ENCODE data around the gene CLEC14A. TPM values are rescaled to one million over a fixed set of nuclear protein-coding genes. Genes with fewer than 3 reads are reported as not detected.

The CLEC14A gene, protein sequence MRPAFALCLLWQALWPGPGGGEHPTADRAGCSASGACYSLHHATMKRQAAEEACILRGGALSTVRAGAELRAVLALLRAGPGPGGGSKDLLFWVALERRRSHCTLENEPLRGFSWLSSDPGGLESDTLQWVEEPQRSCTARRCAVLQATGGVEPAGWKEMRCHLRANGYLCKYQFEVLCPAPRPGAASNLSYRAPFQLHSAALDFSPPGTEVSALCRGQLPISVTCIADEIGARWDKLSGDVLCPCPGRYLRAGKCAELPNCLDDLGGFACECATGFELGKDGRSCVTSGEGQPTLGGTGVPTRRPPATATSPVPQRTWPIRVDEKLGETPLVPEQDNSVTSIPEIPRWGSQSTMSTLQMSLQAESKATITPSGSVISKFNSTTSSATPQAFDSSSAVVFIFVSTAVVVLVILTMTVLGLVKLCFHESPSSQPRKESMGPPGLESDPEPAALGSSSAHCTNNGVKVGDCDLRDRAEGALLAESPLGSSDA
- total RNA-seq, result under 1 TPM in 1 of 3 donors, not detected in 2; 0.10 TPM

DNA sequence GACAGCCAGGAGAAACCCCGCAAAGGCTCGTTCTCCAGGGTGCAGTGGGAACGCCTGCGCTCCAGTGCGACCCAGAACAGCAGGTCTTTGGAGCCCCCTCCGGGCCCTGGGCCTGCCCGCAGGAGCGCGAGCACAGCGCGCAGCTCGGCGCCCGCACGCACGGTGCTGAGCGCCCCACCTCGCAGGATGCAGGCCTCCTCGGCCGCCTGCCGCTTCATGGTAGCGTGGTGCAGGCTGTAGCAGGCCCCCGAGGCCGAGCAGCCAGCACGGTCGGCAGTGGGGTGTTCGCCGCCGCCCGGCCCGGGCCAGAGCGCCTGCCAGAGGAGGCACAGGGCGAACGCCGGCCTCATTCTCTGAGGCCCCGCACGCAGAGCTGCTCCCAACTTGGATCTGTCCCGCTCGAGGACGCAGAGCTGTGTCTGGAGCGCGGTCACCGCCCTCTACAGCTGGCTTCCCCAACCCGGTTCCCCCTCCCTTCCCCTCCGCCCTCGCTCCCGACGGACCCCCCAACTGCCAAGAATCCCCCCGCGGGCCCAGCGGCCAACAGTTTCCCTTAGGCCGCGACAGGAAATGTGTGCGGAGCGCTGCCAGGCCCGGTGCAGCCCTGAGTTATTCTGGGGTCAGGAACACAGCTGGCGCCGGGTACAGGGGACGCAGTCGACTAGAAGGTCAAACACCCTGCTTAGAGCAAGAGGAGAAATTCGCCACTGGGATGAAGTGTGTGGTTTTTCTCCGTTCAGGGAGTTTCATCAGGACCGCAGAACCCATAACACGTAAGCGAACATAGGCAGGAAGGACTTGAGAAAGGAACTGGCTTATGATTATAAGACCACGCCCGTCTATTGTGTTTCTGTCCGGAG is at the start of gene CLEC14A:
Gene CLEC14A, minus strand, starts transcription at position 421 of the 860 bp plus-strand sequence. Its CDS starts 71 bp downstream, at position 350.
- no peaks in the 10 kb centered on the region for H3K9me3 Mint-ChIP-seq
- H3K27me3 Mint-ChIP-seq (ENCODE audit: low read depth), result peaks cover 18% of the 10 kb centered on the region
- ATAC-seq, result peak; percentile 69 to 75
- peaks cover 9% of the 10 kb centered on the region for H3K4me1 Mint-ChIP-seq (ENCODE audit: low read depth)
- no peaks in the 10 kb centered on the region for H3K36me3 Mint-ChIP-seq (ENCODE audit: insufficient read depth)
- DNase-seq, result no peak
- peak within 1 kb of the TSS; percentile 64 for H3K4me3 Mint-ChIP-seq

DNA sequence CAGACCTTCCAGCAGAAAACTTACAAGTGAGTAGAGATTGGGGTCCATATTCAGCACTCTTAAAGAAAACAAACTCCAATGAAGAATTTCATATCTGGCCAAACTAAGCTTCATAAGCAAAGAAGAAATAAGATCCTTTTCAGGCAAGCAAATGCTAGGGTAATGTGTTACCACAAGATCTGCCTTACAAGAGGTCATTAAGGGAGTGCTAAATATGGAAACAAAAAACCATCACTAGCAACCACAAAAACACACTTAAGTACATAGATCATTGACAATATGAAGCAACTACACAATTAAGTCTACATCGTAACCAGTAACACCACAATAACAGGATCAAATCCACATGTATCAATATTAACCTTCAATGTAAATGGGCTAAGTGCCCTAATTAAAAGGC is 47.1 kb upstream of the CLEC14A start:
- Mint-ChIP-seq H3K27me3 (ENCODE audit: low read depth) (peaks cover 7% of the 10 kb centered on the region), H3K9me3 (no peaks in the 10 kb centered on the region), H3K4me3 (no peak overlapping the region), H3K4me1 (ENCODE audit: low read depth) (no peaks in the 10 kb centered on the region), H3K36me3 (ENCODE audit: insufficient read depth) (no peaks in the 10 kb centered on the region)
- ATAC-seq (no peak), DNase-seq (no peak)

DNA sequence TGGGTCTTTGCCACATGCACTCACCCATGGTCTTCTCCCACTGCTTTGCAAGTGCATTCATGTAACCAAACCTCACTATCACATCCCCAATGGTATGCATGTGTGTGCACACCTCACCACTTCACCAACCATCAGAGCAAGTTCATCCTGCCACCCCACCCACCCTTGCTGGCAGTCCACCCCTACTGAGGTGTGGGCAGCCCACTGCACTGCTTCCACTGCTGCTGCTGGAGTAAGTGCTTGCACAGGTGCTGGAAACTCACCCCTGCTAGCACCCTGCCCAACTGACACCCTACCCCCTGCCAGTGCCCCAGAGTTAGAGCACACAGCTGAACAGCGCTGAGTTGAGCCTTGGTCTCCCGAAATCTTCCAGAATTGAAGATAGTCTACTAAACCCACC is 46.1 kb upstream of the CLEC14A start:
- Mint-ChIP-seq H3K4me1 (ENCODE audit: low read depth) (no peaks in the 10 kb centered on the region), H3K36me3 (ENCODE audit: insufficient read depth) (no peaks in the 10 kb centered on the region), H3K9me3 (no peaks in the 10 kb centered on the region), H3K27me3 (ENCODE audit: low read depth) (peaks cover 7% of the 10 kb centered on the region), H3K4me3 (no peak overlapping the region)
- ATAC-seq, result no peak
- no peak for DNase-seq

DNA sequence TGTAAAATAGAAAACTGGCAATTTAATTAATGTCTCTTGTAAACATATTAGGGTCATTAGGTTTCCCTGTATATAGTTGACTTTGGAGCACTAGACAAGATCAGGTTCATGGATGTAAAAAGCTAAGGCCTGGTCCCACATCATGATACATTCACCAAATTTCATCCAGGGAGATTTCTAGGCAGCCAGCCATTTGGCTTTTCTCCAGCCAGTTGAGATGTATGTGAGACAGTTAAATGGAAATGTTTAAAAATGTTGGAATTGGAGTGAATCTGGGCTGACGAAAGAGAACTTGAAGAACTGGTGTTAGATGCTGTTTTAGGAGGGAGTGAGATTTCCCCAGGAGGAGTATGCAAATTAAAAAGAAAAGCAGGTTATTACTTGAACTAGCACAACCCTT is 41.8 kb upstream of the CLEC14A start:
- Mint-ChIP-seq H3K36me3 (ENCODE audit: insufficient read depth) (no peaks in the 10 kb centered on the region), H3K4me3 (no peak overlapping the region), H3K27me3 (ENCODE audit: low read depth) (peaks cover 10% of the 10 kb centered on the region), H3K4me1 (ENCODE audit: low read depth) (no peaks in the 10 kb centered on the region), H3K9me3 (no peaks in the 10 kb centered on the region)
- no peak for DNase-seq
- no peak for ATAC-seq

DNA sequence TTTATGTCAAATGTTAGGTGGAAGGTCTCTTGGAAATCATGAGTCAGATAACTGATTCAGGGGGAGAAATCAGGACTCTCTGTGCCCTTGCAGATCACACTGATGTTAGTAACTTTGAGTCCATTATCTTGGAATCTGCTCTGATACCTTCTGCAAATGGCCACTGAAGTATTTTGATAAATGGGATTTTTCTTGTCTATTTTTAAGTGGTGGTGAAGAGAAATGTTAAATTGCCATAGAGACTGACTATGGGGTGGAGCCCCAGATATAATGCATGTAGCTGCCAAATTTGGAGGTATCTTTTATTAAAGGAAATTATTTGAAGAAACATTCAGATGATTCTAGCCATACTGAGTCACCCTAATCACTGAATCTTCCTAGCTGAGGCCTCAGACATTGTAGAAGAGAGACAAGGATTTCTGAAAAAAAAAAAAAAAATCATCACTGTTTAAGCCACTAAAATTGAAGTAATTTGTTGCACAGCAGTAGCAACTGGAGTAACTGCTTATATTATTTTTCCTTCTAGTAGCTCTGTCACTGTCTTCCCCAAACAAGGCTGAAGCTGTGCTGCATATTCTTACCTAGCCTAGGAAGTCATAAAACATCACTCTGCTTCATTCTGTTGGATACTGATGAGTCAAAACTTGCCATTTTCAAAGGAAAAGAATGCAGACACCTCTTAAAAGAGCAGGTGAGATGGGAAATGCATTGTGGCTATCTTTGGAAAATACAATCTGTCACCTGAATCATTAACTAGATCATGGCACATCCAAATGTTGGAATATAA is 36.0 kb upstream of the CLEC14A start:
- Mint-ChIP-seq H3K4me1 (ENCODE audit: low read depth) (no peaks in the 10 kb centered on the region), H3K9me3 (no peaks in the 10 kb centered on the region), H3K4me3 (no peak overlapping the region), H3K36me3 (ENCODE audit: insufficient read depth) (no peaks in the 10 kb centered on the region), H3K27me3 (ENCODE audit: low read depth) (peaks cover 2% of the 10 kb centered on the region)
- ATAC-seq (no peak), DNase-seq (no peak)

DNA sequence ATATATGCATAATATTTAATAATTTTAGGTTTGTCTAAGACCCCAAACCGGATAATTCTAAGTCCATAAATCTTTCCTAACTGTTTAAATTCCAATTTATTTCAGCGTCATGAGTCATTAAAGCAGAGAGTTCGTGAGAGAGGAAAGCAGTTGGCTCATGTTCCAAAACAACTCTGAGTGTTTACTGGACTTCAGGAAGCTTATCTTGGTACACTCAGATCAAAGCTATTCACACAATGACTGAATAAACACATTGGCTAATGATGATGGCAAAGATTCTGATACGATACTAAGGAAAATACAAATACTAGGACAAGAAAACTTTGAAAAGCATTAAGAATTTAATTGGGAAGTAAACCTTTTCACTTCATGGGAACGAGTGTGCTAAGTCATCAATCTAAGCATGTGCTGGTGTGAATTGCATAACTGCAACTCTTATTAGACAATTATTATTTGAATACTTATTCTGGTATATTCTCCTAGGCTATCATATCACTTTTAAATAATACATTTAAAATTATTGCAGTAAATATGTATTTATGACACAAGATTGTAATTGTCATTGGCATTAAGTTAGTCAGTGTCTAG is 34.8 kb upstream of the CLEC14A start:
- Mint-ChIP-seq H3K4me3 (no peak overlapping the region), H3K27me3 (ENCODE audit: low read depth) (no peaks in the 10 kb centered on the region), H3K36me3 (ENCODE audit: insufficient read depth) (no peaks in the 10 kb centered on the region), H3K4me1 (ENCODE audit: low read depth) (no peaks in the 10 kb centered on the region), H3K9me3 (no peaks in the 10 kb centered on the region)
- ATAC-seq, result no peak
- DNase-seq, result no peak

DNA sequence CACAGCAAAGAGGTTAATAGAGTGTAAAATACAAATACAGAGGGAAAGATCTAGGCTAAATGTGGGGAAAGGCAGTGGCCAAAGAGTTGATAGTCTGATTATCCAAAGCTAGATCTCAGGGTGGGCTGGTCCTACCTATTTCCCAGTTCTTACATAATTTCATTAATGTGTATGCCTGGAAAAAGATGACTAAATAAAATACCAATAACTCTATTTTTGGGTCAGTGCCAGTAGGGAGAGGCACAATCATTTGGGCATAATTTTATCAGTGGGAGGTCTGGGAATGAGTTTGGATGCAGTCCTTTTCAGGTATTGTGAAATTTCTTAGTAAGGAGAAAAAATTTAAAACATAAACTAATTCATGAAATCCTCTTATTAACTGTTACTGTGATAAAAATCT is 30.6 kb upstream of the CLEC14A start:
- ATAC-seq, result no peak
- Mint-ChIP-seq H3K27me3 (ENCODE audit: low read depth) (peaks cover 2% of the 10 kb centered on the region), H3K4me1 (ENCODE audit: low read depth) (no peaks in the 10 kb centered on the region), H3K4me3 (no peak overlapping the region), H3K36me3 (ENCODE audit: insufficient read depth) (no peaks in the 10 kb centered on the region), H3K9me3 (peaks cover 4% of the 10 kb centered on the region)
- no peak for DNase-seq

DNA sequence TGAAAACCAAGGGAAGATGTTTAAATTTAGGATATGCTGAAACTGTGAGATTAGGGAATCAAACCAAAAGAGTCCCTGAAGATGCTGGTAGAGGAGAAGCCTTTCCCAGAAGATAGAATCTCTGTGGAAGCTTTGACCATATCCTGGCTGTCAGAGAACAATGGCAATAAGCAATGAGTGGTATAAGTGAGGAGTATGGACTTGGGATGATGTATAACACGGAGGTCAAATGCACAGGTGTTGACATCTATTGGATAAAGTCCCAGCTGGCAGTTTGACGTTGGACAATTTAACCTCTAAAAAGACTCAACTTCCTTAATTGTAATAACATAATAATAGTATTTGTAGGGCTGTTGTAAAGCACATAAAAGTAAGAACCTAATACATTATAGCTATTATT is 30.1 kb upstream of the CLEC14A start:
- Mint-ChIP-seq H3K27me3 (ENCODE audit: low read depth) (peaks cover 2% of the 10 kb centered on the region), H3K36me3 (ENCODE audit: insufficient read depth) (no peaks in the 10 kb centered on the region), H3K4me1 (ENCODE audit: low read depth) (no peaks in the 10 kb centered on the region), H3K9me3 (peaks cover 4% of the 10 kb centered on the region), H3K4me3 (no peak overlapping the region)
- no peak for DNase-seq
- ATAC-seq, result no peak

DNA sequence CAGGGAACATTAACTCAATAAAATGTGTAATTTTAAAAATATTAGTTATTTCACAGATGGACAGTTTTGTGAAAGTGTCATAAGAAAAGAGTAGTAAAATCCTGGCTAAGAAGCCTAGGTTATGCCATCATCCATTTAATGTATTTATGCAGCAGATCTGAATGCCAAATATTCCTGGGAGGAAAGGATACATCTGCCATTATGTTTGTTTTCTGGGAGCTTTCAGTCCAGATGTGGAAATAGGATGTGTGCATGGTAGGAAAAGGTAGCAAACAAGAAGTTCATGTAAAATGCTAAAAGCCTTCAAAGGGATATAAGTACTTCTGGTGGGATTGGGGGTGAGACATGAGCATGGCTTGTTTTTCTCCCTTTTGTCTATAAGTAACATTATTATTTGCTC is 27.0 kb upstream of the CLEC14A start:
- DNase-seq (no peak), ATAC-seq (no peak)
- Mint-ChIP-seq H3K27me3 (ENCODE audit: low read depth) (peaks cover 2% of the 10 kb centered on the region), H3K4me1 (ENCODE audit: low read depth) (no peaks in the 10 kb centered on the region), H3K4me3 (no peak overlapping the region), H3K9me3 (peaks cover 4% of the 10 kb centered on the region), H3K36me3 (ENCODE audit: insufficient read depth) (no peaks in the 10 kb centered on the region)

DNA sequence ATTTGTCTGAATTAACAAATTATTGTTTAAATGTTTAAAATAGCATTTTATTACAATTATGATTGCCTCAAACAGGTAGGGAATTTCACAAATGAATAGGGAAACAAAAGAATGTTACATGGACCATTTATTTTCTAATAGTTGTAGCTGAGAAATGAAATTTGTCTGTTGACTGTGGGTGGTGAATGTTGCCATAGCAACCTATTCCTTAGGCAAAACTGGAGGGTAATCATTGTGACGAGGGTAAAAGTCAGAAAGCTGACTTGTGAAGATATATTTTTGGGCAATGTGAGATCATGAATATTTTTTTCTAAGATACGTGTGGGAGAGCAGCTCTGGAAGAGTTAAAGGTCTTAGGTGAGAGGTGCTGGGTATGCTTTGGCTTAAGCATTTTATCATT is 24.2 kb upstream of the CLEC14A start:
- Mint-ChIP-seq H3K9me3 (peaks cover 4% of the 10 kb centered on the region), H3K4me1 (ENCODE audit: low read depth) (no peaks in the 10 kb centered on the region), H3K27me3 (ENCODE audit: low read depth) (peaks cover 2% of the 10 kb centered on the region)

DNA sequence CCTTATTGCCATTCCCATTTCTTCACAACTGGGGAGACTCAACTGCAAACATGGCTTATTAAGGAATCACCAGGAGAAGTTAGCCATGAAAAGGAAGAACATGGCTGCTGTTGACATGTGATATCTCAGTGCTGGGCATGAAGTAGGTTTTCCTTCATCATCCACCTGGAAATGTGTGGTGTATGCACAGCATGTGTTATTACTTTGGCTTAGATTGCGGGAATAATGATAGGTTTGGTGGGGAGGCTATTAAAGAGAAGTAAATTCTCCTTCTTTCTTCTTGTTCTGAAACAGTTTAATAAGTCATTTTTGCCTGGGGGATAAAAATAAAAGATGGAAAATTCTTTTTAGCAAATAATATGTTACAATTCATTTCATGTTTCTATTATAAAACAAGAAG is 23.7 kb upstream of the CLEC14A start:
- ATAC-seq (no peak), DNase-seq (no peak)
- Mint-ChIP-seq H3K27me3 (ENCODE audit: low read depth) (peaks cover 2% of the 10 kb centered on the region), H3K36me3 (ENCODE audit: insufficient read depth) (no peaks in the 10 kb centered on the region), H3K9me3 (peaks cover 4% of the 10 kb centered on the region), H3K4me3 (no peak overlapping the region), H3K4me1 (ENCODE audit: low read depth) (no peaks in the 10 kb centered on the region)

More for the DNA sequence above, 24.2 kb upstream of the CLEC14A start:
- no peak for DNase-seq
- Mint-ChIP-seq H3K36me3 (ENCODE audit: insufficient read depth) (no peaks in the 10 kb centered on the region), H3K4me3 (no peak overlapping the region)
- ATAC-seq, result no peak

DNA sequence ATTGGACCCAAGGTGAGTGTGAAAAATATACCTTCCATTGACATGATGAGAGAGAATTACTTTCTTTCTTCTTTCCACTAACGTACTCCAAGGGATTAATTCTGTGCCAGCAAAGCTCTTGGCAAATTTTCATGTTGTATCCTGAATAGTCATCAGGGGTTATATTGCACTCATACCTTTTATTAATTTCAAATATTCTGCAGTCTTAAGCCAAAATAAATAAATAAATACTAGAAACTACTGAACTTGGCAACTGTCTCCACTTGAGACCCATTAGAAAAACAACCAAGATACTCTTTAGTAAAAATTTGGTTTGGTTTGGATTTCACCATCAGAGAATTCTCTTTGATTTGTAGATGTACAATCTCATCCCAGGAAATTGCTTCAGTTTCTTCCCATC is 22.1 kb upstream of the CLEC14A start:
- no peaks in the 10 kb centered on the region for H3K27me3 Mint-ChIP-seq (ENCODE audit: low read depth)
- no peak for DNase-seq
- no peak for ATAC-seq
- no peak overlapping the region for H3K4me3 Mint-ChIP-seq
- H3K36me3 Mint-ChIP-seq (ENCODE audit: insufficient read depth), result no peaks in the 10 kb centered on the region
- H3K4me1 Mint-ChIP-seq (ENCODE audit: low read depth), result no peaks in the 10 kb centered on the region
- no peaks in the 10 kb centered on the region for H3K9me3 Mint-ChIP-seq

DNA sequence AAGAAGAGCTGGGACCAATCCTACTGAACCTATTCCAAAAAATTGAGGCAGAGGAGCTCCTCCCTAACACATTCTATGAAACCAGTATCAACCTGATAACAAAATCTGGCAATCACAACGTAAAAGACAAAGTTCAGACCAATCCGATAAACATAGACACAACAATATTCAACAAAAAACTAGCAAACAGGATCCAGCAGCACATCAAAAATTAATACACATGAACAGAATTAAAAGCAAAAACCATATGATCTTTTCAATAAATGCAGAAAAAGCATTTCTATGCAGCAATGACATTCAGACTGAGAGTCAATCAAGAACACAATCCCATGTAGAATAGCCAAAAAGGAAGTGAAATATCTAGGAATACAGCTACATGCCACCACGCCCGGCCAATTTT is 7.0 kb upstream of the CLEC14A start:
- Mint-ChIP-seq H3K4me3 (no peak overlapping the region), H3K27me3 (ENCODE audit: low read depth) (peaks cover 2% of the 10 kb centered on the region), H3K9me3 (peaks cover 20% of the 10 kb centered on the region), H3K4me1 (ENCODE audit: low read depth) (no peaks in the 10 kb centered on the region), H3K36me3 (ENCODE audit: insufficient read depth) (no peaks in the 10 kb centered on the region)
- no peak for ATAC-seq
- DNase-seq, result no peak

DNA sequence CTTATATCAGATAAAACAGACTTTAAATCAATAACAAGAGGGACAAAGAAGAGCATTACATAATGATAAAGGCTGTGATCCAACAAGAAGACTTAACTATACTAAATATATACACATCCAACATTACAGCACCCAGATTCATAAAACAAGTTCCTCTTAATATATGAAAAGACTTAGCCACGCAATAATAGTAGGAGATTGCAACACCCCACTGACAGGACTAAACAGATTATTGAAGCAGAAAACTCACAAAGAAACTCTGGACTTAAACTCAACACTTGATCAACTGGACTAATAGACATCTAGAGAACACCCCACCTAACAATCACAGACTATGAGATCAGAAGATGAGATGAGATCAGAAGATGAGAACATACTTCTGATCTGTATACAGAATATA is 5.7 kb upstream of the CLEC14A start:
- Mint-ChIP-seq H3K9me3 (peaks cover 10% of the 10 kb centered on the region), H3K27me3 (ENCODE audit: low read depth) (peaks cover 5% of the 10 kb centered on the region), H3K4me1 (ENCODE audit: low read depth) (no peaks in the 10 kb centered on the region), H3K36me3 (ENCODE audit: insufficient read depth) (no peaks in the 10 kb centered on the region), H3K4me3 (no peak overlapping the region)
- DNase-seq (no peak), ATAC-seq (no peak)

All from activated T-cell treated with anti-CD3 and anti-CD28 coated beads, Interleukin-2, amount 50 U/mL, for 4 hours (primary cell).